Fibroblast of villous mesenchyme (primary cell): ENCODE results near the gene BBOF1. TPM values are rescaled to one million over a fixed set of nuclear protein-coding genes. Genes with fewer than 3 reads are reported as not detected.
"Not testable (repeated sequence)": the region's sequence is repeated elsewhere in the genome, so short reads cannot be mapped to it uniquely, and the experiment has no call there.

Experiments used
- DNase-seq: peaks from one replicate; pipeline ENCODE4 v3.0.0-alpha.2; 2010; ENCODE audit warnings: low read depth
- H3K4me3 ChIP-seq: 2 replicates; pipeline ENCODE4 v1.5.1; 2011; ENCODE audit warnings: low read depth, mild to moderate bottlenecking, low read length
- total RNA-seq: library from RNA; depleted of rRNA; stranded (reverse); fragments of >200 nt; gene quantifications from 2 replicates; pipeline ENCODE4 v1.2.3, GENCODE V29; 2012
- TF ChIP-seq, protein P1 (sequence below): IDR thresholded peaks from 2 replicates; pipeline ENCODE4 v1.5.1; 2012; ENCODE audit warnings: low read depth, mild to moderate bottlenecking, low read length; ENCODE audit not compliant: insufficient read depth

Gene BBOF1, protein sequence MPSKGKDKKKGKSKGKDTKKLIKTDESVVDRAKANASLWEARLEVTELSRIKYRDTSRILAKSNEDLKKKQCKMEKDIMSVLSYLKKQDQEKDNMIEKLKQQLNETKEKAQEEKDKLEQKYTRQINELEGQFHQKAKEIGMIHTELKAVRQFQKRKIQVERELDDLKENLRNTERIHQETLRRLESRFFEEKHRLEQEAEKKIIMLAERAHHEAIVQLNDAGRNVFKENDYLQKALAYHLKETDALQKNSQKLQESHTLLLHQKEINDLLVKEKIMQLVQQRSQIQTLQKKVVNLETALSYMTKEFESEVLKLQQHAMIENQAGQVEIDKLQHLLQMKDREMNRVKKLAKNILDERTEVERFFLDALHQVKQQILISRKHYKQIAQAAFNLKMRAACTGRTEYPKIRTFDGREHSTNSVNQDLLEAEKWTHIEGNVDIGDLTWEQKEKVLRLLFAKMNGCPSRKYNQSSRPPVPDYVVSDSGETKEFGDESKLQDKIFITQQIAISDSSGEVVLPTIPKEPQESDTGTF
- total RNA-seq = 8.2 and 11.9 TPM in 2 replicates

GRCh38 chr14:74018586-74019407, at the start of gene BBOF1, which contains the start of gene ENTPD5:
TSS of gene BBOF1 (plus strand) at chr14:74019349. CDS start at chr14:74019479, 130 bp downstream.
TSS of gene ENTPD5 (minus strand) at chr14:74019288. CDS start at chr14:73988102, 31,186 bp downstream.
- peak; percentile 86 for DNase-seq
- TF ChIP-seq, protein P1, sequence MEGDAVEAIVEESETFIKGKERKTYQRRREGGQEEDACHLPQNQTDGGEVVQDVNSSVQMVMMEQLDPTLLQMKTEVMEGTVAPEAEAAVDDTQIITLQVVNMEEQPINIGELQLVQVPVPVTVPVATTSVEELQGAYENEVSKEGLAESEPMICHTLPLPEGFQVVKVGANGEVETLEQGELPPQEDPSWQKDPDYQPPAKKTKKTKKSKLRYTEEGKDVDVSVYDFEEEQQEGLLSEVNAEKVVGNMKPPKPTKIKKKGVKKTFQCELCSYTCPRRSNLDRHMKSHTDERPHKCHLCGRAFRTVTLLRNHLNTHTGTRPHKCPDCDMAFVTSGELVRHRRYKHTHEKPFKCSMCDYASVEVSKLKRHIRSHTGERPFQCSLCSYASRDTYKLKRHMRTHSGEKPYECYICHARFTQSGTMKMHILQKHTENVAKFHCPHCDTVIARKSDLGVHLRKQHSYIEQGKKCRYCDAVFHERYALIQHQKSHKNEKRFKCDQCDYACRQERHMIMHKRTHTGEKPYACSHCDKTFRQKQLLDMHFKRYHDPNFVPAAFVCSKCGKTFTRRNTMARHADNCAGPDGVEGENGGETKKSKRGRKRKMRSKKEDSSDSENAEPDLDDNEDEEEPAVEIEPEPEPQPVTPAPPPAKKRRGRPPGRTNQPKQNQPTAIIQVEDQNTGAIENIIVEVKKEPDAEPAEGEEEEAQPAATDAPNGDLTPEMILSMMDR = no peak
- peak within 1 kb of the TSS; percentile 87 for H3K4me3 ChIP-seq

GRCh38 chr14:73973497-73973896, 45.7 kb upstream of the BBOF1 start:
- no peak overlapping the region for H3K4me3 ChIP-seq
- no peak for DNase-seq
- TF ChIP-seq, protein P1 = no peak

DNA sequence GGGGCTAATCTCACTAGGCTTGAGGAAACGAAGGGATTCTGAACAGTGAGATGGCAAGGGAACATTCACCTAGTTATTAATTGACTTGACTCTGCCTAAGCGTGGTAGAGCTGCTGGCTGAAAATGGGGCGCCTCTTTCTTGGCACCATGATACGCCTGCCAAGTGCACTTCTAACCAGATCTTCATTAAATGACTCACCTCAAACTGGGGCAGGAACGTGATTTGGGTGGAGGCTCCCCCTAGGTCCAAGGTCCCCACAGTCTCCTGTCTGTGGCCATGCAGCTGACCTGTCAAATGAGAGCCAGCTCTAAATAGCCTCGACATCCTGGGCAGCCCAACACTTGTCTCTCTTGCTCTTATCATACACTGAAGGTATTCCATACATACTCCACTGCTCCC, 43.0 kb upstream of the BBOF1 start:
- no peak for DNase-seq
- TF ChIP-seq, protein P1 = no peak
- no peak overlapping the region for H3K4me3 ChIP-seq

DNA sequence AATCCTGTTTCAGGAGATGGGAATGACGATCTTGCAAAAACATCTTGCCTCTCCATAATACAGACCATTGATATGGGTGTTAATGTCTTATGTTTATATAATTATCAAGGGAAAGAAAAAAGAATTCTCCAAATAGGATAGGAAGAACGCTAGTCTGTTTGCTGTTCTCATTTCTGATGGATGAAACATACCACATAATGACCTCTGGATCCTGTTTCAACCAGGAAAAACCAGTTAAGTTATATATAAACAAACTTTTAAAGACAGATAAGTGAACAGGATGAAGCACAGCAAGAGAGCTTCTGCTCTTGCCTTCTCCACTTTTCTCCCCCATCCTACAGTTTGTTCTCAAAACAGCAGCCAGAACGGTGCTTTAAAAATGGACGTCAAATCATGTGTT, 41.3 kb upstream of the BBOF1 start:
- peak; percentile 85 for DNase-seq
- H3K4me3 ChIP-seq = no peak overlapping the region
- TF ChIP-seq, protein P1 = no peak

- no peak overlapping the region for H3K4me3 ChIP-seq
- TF ChIP-seq, protein P1 = no peak
- DNase-seq = no peak
Measured at GRCh38 chr14:73988065-73988464, 31.1 kb upstream of the BBOF1 start.

- H3K4me3 ChIP-seq = not testable (repeated sequence)
- peak; percentile 10 for DNase-seq
Measured at GRCh38 chr14:73988656-73989055, 30.5 kb upstream of the BBOF1 start.

GRCh38 chr14:73991092-73991491, 28.1 kb upstream of the BBOF1 start:
- no peak overlapping the region for H3K4me3 ChIP-seq
- DNase-seq = peak; percentile 24
- TF ChIP-seq, protein P1 = no peak

- H3K4me3 ChIP-seq = not testable (repeated sequence)
- peak; percentile 13 for DNase-seq
Measured at GRCh38 chr14:73994926-73995325, 24.2 kb upstream of the BBOF1 start.
